HFF-Myc (cell line): ENCODE data around the gene NCOA3.
"Not testable (repeated sequence)": the region's sequence is repeated elsewhere in the genome, so short reads cannot be mapped to it uniquely, and the experiment has no call there.

ENCODE experiments used
- DNase-seq: peaks from one replicate; pipeline ENCODE4 v3.0.0-alpha.2; 2011; ENCODE audit warnings: low read depth; ENCODE audit errors: extremely low read depth
- H3K4me3 ChIP-seq: replicated peaks from 2 replicates; pipeline ENCODE4 v1.5.1; 2011; ENCODE audit warnings: low read depth, mild to moderate bottlenecking, control low read depth, low read length
- TF ChIP-seq, protein P1 (sequence below): IDR thresholded peaks from 2 replicates; pipeline ENCODE4 v1.5.1; 2012; ENCODE audit warnings: mild to moderate bottlenecking, low read depth, low read length, control low read depth; ENCODE audit errors: missing control alignments

Gene NCOA3

DNA sequence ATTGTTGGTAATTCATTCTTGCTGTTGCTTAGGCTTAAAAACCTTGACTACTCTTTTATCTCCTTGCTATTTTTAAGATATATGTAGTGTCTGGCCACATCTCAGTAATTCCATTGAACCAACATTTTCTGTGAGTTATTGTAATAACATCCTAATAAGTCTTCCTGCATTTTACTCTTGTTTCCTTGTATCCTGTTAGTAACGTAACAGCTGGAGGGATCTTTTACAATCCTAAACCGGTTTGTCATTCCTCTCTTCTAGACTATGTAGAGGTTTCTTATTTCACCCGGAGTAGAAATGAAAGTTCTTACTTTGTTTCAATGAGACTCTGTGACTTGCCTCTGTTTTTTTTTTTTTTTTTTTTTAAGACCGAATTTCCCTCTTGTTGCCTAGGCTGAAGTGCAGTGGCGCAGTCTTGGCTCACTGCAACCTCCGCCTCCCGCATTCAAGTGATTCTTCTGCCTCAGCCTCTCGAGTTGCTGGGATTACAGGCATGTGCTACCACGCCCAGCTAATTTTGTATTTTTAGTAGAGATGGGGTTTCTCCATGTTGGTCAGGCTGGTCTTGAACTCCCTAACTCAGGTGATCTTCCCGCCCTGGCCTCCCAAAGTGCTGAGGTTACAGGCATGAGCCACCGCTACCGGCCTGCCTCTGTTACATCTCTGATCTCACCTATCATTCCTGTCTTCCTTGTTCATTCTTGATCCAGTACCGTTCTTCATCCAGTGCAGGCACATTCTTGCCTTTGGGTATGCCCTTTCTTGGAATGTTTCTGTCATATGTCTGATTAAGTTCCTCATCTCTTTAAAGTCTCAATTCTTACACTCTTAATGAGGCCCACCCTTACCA is 44.7 kb downstream of the NCOA3 start:
- no peak overlapping the region for H3K4me3 ChIP-seq
- DNase-seq, result peak; percentile 44
- TF ChIP-seq, protein P1, sequence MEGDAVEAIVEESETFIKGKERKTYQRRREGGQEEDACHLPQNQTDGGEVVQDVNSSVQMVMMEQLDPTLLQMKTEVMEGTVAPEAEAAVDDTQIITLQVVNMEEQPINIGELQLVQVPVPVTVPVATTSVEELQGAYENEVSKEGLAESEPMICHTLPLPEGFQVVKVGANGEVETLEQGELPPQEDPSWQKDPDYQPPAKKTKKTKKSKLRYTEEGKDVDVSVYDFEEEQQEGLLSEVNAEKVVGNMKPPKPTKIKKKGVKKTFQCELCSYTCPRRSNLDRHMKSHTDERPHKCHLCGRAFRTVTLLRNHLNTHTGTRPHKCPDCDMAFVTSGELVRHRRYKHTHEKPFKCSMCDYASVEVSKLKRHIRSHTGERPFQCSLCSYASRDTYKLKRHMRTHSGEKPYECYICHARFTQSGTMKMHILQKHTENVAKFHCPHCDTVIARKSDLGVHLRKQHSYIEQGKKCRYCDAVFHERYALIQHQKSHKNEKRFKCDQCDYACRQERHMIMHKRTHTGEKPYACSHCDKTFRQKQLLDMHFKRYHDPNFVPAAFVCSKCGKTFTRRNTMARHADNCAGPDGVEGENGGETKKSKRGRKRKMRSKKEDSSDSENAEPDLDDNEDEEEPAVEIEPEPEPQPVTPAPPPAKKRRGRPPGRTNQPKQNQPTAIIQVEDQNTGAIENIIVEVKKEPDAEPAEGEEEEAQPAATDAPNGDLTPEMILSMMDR, result no peak

DNA sequence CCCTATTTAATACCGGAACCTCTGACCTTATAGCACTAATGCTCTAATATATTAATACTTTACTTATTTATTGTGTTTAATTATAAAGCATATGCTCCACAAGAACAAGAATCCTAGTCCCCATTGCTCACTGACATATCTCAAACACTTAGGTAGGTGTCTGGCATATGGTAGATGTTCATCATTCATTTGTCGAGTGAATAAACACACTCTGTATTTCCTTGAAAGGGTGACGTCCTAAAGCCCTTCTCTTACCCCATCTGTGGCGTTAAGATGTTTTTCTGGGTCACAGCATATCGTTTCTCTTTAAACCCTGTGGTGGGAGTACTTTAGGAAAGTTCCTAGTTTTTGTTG is 45.3 kb downstream of the NCOA3 start:
- H3K4me3 ChIP-seq, result no peak overlapping the region
- no peak for DNase-seq
- TF ChIP-seq, protein P1, result no peak

DNA sequence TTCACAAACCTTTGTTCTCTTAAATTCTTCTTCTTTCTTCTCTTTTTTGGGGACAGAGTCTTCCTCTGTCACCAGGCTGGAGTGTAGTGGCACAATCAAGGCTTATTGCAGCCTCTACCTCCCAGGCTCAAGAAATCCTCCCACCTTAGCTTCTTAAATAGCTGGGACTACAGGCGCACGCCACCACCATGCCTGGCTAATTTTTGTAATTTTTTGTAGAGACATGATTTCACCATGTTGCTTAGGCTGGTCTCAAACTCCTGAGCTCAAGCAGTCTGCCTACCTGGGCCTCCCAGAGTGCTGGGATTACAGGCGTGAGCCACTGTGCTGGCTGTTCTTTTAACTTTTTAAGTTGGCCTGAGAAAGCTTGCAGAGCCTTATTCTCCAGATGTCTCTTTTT is 48.0 kb downstream of the NCOA3 start:
- DNase-seq, result no peak
- TF ChIP-seq, protein P1, result no peak
- no peak overlapping the region for H3K4me3 ChIP-seq

DNA sequence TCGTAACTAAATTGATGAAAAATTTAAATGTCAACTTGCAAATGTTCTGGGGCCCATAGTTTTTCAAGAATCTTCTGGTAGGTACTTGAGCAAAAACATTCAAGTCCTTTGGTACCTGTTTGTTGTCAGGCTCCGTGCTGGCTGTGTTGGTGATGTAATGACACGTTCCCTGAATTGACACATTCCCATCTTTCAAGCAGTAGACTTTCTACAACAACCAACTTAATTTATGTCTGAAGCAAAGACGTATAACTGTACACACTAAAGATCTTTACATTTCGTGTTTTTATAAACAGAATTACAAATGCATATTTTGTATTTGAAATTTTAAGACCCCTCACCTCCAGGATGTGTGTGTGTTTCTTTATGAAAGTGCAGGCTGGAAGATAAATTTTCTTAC is 49.5 kb downstream of the NCOA3 start:
- no peak for DNase-seq
- H3K4me3 ChIP-seq, result no peak overlapping the region
- TF ChIP-seq, protein P1, result no peak

DNA sequence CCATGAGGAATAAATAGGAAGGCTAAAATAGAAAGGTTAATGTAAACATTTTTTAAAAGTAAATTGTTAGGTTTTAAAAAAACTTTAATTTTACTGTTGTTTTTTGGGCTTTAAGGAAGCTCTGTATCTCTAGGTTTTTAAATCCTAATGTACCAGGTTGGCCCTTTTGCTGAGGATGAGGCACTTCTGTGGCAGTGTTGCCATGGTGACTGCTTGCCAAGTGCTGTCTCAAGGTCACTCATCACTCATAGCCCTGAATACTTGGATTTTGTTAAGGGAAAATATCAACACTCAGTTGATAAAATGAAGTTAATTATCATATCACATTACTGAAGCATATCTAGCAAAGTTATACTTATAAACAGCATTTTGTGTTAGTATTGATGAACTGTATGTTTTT is 50.2 kb downstream of the NCOA3 start:
- TF ChIP-seq, protein P1, result no peak
- DNase-seq, result no peak
- H3K4me3 ChIP-seq, result no peak overlapping the region

DNA sequence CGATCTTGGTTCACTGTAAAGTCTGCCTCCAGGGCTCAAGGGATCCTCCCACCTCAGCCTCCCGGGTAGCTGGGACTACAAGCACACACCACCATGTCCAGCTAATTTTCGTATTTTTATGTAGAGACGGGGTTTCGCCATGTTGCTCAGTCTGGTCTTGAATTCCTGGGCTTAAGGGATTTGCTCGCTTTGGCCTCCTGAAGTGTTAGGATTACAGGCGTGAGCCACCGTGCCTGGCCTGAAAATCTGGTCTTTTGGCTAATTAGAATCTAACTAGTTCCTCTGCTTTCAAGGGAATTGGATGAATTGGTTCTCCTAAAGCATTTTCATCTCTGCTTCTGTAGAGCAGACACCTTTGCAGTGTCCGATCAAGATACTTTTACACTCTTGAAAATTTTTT is 51.3 kb downstream of the NCOA3 start:
- TF ChIP-seq, protein P1, result no peak
- H3K4me3 ChIP-seq, result no peak overlapping the region
- no peak for DNase-seq

DNA sequence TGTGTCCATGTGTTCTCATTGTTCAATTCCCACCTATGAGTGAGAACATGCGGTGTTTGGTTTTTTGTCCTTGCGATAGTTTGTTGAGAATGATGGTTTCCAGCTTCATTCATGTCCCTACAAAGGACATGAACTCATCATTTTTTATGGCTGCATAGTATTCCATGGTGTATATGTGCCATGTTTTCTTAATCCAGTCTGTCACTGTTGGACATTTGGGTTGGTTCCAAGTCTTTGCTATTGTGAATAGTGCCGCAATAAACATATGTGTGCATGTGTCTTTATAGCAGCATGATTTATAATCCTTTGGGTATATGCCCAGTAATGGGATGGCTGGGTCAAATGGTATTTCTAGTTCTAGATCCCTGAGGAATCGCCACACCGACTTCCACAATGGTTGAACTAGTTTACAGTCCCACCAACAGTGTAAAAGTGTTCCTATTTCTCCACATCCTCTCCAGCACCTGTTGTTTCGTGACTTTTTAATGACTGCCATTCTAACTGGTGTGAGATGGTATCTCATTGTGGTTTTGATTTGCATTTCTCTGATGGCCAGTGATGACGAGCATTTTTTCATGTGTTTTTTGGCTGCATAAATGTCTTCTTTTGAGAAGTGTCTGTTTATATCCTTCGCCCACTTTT is 52.0 kb downstream of the NCOA3 start:
- H3K4me3 ChIP-seq, DNase-seq: not testable (repeated sequence)

DNA sequence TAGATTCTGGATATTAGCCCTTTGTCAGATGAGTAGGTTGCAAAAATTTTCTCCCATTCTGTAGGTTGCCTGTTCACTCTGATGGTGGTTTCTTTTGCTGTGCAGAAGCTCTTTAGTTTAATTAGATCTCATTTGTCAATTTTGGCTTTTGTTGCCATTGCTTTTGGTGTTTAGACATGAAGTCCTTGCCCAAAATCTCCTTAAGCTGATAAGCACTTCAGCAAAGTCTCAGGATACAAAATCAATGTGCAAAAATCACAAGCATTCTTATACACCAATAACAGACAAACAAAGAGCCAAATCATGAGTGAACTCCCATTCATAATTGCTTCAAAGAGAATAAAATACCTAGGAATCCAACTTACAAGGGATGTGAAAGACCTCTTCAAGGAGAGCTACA is 52.6 kb downstream of the NCOA3 start:
- not testable (repeated sequence) for H3K4me3 ChIP-seq, DNase-seq
